Stimulated activated CD8-positive, alpha-beta memory T cell treated with anti-CD3 and anti-CD28 coated beads, Interleukin-7, amount 100 ng/mL, for 4 hours (primary cell): ENCODE results near the gene SLC9A1.

Experiments used
- DNase-seq, 2 donors: peaks; one replicate each; pipeline ENCODE4 v3.0.0-alpha.2; 2020; ENCODE audit warnings: low read depth in 2 of 2

Gene SLC9A1

GRCh38 chr1:27102707-27103468, 52.0 kb downstream of the SLC9A1 start:
- DNase-seq: peak; percentile 52 to 54

GRCh38 chr1:27102134-27102706, 52.7 kb downstream of the SLC9A1 start:
- no peak for DNase-seq

GRCh38 chr1:27101696-27102095, 53.2 kb downstream of the SLC9A1 start:
- no peak for DNase-seq

- DNase-seq: no peak
These were observed 53.9 kb downstream of the SLC9A1 start for GRCh38 chr1:27101054-27101491.

GRCh38 chr1:27100335-27101053, 54.4 kb downstream of the SLC9A1 start:
- no peak for DNase-seq

GRCh38 chr1:27099587-27100334, 55.2 kb downstream of the SLC9A1 start:
- DNase-seq: no peak

- DNase-seq: no peak
These were observed 55.8 kb downstream of the SLC9A1 start for GRCh38 chr1:27099135-27099586.

- no peak for DNase-seq
These were observed 56.3 kb downstream of the SLC9A1 start for GRCh38 chr1:27098431-27099134.

GRCh38 chr1:27097484-27097917, 57.4 kb downstream of the SLC9A1 start:
- peak; percentile 26 to 52 for DNase-seq

- DNase-seq: no peak
These were observed 59.3 kb downstream of the SLC9A1 start for GRCh38 chr1:27095576-27095975.

GRCh38 chr1:27092888-27093287, 62.0 kb downstream of the SLC9A1 start:
- DNase-seq: no peak

- no peak for DNase-seq
These were observed 64.0 kb downstream of the SLC9A1 start for GRCh38 chr1:27090911-27091310.

- DNase-seq: no peak
These were observed 67.3 kb downstream of the SLC9A1 start for GRCh38 chr1:27087371-27088220.

GRCh38 chr1:27086628-27087027, 68.3 kb downstream of the SLC9A1 start:
- no peak for DNase-seq

GRCh38 chr1:27086026-27086425, 68.9 kb downstream of the SLC9A1 start:
- DNase-seq: no peak

- no peak for DNase-seq
These were observed 70.8 kb downstream of the SLC9A1 start for GRCh38 chr1:27084107-27084506.

GRCh38 chr1:27077968-27078367, 77.0 kb downstream of the SLC9A1 start:
- DNase-seq: no peak

GRCh38 chr1:27076803-27077202, 78.1 kb downstream of the SLC9A1 start:
- no peak for DNase-seq

- DNase-seq: no peak
These were observed 80.6 kb downstream of the SLC9A1 start for GRCh38 chr1:27074175-27074780.

GRCh38 chr1:27071049-27071416, 83.9 kb downstream of the SLC9A1 start:
- no peak for DNase-seq
